Osteoblast (primary cell): ENCODE results near the gene SYT9. TPM values are rescaled to one million over a fixed set of nuclear protein-coding genes. Genes with fewer than 3 reads are reported as not detected.

Experiments
- DNase-seq: peaks from one replicate; pipeline ENCODE4 v3.0.0; 2011; ENCODE audit warnings: low spot score, mixed read lengths; ENCODE audit not compliant: insufficient read length; ENCODE audit errors: missing footprints
- H2AFZ ChIP-seq: 2 replicates; pipeline ENCODE4 v1.6.0; 2011; ENCODE audit warnings: mild to moderate bottlenecking, low read length
- H3K27ac ChIP-seq: 2 replicates; pipeline ENCODE4 v1.5.1; 2011; ENCODE audit warnings: mild to moderate bottlenecking, low read depth, low read length, moderate library complexity
- H3K27me3 ChIP-seq: 2 replicates; pipeline ENCODE4 v1.6.0; 2012; ENCODE audit warnings: mild to moderate bottlenecking, control low read depth, inconsistent platforms, low read length, moderate library complexity; ENCODE audit not compliant: insufficient read depth
- H3K36me3 ChIP-seq: 2 replicates; pipeline ENCODE4 v1.5.1; 2011; ENCODE audit warnings: mild to moderate bottlenecking, low read length, control low read depth, moderate library complexity; ENCODE audit not compliant: insufficient read depth
- H3K4me1 ChIP-seq: 2 replicates; pipeline ENCODE4 v1.5.1; 2011; ENCODE audit warnings: mild to moderate bottlenecking, low read length, control low read depth, moderate library complexity; ENCODE audit not compliant: insufficient read depth
- H3K4me2 ChIP-seq: 2 replicates; pipeline ENCODE4 v1.6.0; 2011; ENCODE audit warnings: mild to moderate bottlenecking, low read length; ENCODE audit not compliant: insufficient read depth
- H3K4me3 ChIP-seq: fragments of 200-600 bp; sonication (generic); 3 replicates; pipeline ENCODE4 v1.5.1; 2012; ENCODE audit warnings: mild to moderate bottlenecking, low read length, inconsistent platforms; ENCODE audit not compliant: insufficient read depth
- H3K79me2 ChIP-seq: 2 replicates; pipeline ENCODE4 v1.6.0; 2012; ENCODE audit warnings: mild to moderate bottlenecking, low read length, control low read depth, inconsistent platforms; ENCODE audit not compliant: insufficient read depth
- H3K9me3 ChIP-seq: 2 replicates; pipeline ENCODE4 v1.5.1; 2011; ENCODE audit warnings: low read depth, low read length, control low read depth
- H4K20me1 ChIP-seq: 2 replicates; pipeline ENCODE4 v1.6.0; 2012; ENCODE audit warnings: mild to moderate bottlenecking, low read length, control low read depth; ENCODE audit not compliant: insufficient read depth
- total RNA-seq: library from RNA; depleted of rRNA; stranded (reverse); fragments of >200 nt; gene quantifications from 2 replicates; pipeline ENCODE4 v1.2.3, GENCODE V29; 2012
- TF ChIP-seq, protein P1 (sequence below): IDR thresholded peaks from 2 replicates; pipeline ENCODE4 v1.5.1; 2011; ENCODE audit warnings: mild to moderate bottlenecking, low read depth, low read length, moderate library complexity; ENCODE audit errors: extremely low read depth

The SYT9 gene
- total RNA-seq, 1 donor = not detected

DNA sequence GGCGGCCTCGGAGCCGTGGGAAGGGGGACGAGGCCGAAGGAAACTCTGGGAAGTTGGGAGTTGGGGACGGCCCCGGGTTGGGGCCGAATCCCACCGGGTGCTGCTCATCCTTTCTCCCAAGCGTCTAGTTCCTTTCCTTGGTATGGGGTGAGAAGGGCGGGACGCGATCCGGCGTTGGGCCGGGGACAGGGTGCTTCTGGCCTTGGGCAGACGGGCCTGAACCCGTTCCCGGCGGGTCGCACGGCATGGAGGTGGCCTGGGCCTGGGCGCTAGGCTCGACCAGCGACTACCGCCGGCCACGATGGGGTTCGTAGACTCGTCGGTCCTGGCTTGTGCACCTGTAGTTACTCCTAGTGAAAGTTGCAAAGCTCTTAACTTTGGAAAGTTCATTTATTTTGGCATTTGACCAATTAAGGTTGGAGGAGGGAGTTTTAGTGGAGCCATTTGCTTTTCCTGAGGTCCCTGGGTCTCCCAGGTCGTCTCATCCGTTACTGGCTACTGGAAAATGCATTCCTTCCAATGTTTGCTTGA, 1.0 kb downstream of the SYT9 start:
- Histone ChIP-seq H3K27ac (no peak overlapping the region), H4K20me1 (no peaks in the 10 kb centered on the region), H3K9me3 (no peaks in the 10 kb centered on the region), H2AFZ (no peak overlapping the region), H3K36me3 (no peaks in the 10 kb centered on the region), H3K4me2 (no peak overlapping the region), H3K79me2 (no peaks in the 10 kb centered on the region), H3K4me3 (no peak overlapping the region), H3K27me3 (peaks cover 26% of the 10 kb centered on the region), H3K4me1 (peaks cover 4% of the 10 kb centered on the region)
- DNase-seq = no peak
- TF ChIP-seq, protein P1, sequence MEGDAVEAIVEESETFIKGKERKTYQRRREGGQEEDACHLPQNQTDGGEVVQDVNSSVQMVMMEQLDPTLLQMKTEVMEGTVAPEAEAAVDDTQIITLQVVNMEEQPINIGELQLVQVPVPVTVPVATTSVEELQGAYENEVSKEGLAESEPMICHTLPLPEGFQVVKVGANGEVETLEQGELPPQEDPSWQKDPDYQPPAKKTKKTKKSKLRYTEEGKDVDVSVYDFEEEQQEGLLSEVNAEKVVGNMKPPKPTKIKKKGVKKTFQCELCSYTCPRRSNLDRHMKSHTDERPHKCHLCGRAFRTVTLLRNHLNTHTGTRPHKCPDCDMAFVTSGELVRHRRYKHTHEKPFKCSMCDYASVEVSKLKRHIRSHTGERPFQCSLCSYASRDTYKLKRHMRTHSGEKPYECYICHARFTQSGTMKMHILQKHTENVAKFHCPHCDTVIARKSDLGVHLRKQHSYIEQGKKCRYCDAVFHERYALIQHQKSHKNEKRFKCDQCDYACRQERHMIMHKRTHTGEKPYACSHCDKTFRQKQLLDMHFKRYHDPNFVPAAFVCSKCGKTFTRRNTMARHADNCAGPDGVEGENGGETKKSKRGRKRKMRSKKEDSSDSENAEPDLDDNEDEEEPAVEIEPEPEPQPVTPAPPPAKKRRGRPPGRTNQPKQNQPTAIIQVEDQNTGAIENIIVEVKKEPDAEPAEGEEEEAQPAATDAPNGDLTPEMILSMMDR = no peak

DNA sequence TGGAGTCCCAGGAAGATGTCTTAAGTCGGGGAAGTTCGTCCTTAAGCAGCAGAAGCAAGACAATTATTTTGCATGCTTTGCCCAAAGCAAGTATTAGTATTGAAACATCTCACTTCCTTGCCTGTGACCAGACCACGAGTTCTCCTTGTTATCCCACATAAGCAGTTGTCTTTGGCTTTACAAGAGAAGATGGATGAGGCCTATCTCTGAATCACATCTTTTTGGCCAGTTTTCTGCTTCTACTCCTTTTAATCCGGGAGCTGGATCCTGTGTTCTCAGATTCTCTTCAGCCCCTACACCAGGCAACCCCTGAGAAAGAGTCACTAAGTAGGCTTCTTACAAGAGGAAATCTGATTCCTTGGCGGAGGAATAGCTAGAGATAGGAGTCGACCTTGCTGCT, 2.1 kb downstream of the SYT9 start:
- TF ChIP-seq, protein P1 = no peak
- Histone ChIP-seq H3K79me2 (no peaks in the 10 kb centered on the region), H4K20me1 (no peaks in the 10 kb centered on the region), H3K9me3 (no peaks in the 10 kb centered on the region), H3K27me3 (peaks cover 26% of the 10 kb centered on the region), H3K4me1 (peaks cover 4% of the 10 kb centered on the region), H2AFZ (no peak overlapping the region), H3K4me2 (no peak overlapping the region), H3K4me3 (no peak overlapping the region), H3K36me3 (no peaks in the 10 kb centered on the region), H3K27ac (no peak overlapping the region)
- peak; percentile 69 for DNase-seq

DNA sequence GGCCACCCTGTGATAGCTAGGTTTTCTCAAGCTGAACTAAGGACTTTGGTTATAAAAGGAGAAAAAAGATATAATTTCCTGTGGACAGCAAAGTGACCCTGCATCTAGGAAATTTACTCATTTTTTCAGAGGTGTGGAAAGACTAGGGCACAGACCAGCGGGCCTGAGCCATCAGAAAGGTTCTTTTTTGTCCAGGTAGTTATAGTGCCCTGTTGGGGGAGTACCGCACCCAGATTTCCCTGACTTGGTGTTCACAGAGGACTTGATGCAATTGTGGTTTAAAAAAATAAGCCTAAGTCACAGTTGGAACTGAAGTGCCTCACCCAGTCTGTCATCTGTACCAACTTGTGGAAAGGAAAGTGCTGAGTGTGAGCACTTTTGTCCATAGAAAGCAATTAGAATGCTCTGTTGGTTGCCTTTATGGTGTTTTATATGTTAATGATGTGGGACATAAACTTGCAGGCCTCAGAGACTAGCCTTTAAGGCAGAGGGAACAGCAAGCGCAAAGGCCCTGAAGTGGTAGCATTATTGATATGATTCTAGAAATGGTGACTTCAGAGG, 3.1 kb downstream of the SYT9 start:
- H3K9me3 ChIP-seq = no peaks in the 10 kb centered on the region
- TF ChIP-seq, protein P1 = no peak

DNA sequence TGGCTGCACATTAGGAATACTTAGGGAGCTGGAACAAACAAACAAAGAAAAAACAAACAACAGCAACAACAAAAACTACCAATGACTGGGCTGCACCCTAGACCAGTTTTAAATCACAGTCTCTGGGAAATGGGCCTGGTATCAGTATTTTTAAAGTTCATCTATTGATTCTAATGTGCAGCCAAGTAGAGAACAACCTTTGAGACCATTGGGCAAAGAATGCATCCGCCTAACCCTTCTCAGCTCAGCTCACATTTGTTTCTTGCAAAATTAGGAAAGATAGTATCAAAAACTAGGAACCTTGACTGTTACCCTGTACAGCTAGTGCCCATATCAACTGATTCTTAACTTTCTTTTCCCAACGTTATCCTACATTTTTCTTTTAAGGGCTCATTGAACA, 5.2 kb downstream of the SYT9 start:
- Histone ChIP-seq H3K4me3 (no peak overlapping the region), H3K79me2 (no peaks in the 10 kb centered on the region), H2AFZ (no peak overlapping the region), H3K27ac (no peak overlapping the region), H3K4me1 (peaks cover 4% of the 10 kb centered on the region), H4K20me1 (no peaks in the 10 kb centered on the region), H3K27me3 (peaks cover 17% of the 10 kb centered on the region), H3K4me2 (no peak overlapping the region), H3K9me3 (no peaks in the 10 kb centered on the region), H3K36me3 (no peaks in the 10 kb centered on the region)
- no peak for DNase-seq
- TF ChIP-seq, protein P1 = no peak

More for the DNA sequence above, 3.1 kb downstream of the SYT9 start:
- no peak overlapping the region for H2AFZ ChIP-seq
- H3K4me2 ChIP-seq = no peak overlapping the region
- DNase-seq = peak; percentile 50
- H4K20me1 ChIP-seq = no peaks in the 10 kb centered on the region
- H3K27me3 ChIP-seq = peaks cover 26% of the 10 kb centered on the region
- no peaks in the 10 kb centered on the region for H3K79me2 ChIP-seq
- H3K4me3 ChIP-seq = no peak overlapping the region
- H3K36me3 ChIP-seq = no peaks in the 10 kb centered on the region
- peaks cover 4% of the 10 kb centered on the region for H3K4me1 ChIP-seq
- H3K27ac ChIP-seq = no peak overlapping the region
